ENCODE data around the gene CENPM. TPM values are rescaled to one million over a fixed set of nuclear protein-coding genes. Genes with fewer than 3 reads are reported as not detected.

Gene CENPM
- total RNA-seq, 1 donor from 2014 or later, result 82.0 TPM

GRCh38 chr22:41976070-41976901 lies 29.3 kb upstream of the CENPM start:
- peak overlapping the region; percentile 3 for H3K27ac Mint-ChIP-seq
- H3K4me3 Mint-ChIP-seq, result peak overlapping the region; percentile 70
- intact Hi-C loops (cut with micrococcal nuclease), result loop anchor here (2.0 kb wide), 2 partner anchors 95 to 103 kb away; partner anchors contain the start of genes NAGA and SMDT1
- H3K36me3 Mint-ChIP-seq (ENCODE audit: low read depth), result no peaks in the 10 kb centered on the region
- H3K27me3 Mint-ChIP-seq (ENCODE audit: insufficient read depth), result peaks cover 32% of the 10 kb centered on the region
- DNase-seq (ENCODE audit: low spot score), result peak; percentile 62
- no peaks in the 10 kb centered on the region for H3K9me3 Mint-ChIP-seq
- H3K4me1 Mint-ChIP-seq (ENCODE audit: low read depth), result peaks cover 21% of the 10 kb centered on the region

- DNase-seq (ENCODE audit: low spot score), result no peak
- Mint-ChIP-seq H3K9me3 (no peaks in the 10 kb centered on the region), H3K36me3 (ENCODE audit: low read depth) (no peaks in the 10 kb centered on the region), H3K27ac (peak overlapping the region; percentile 8), H3K27me3 (ENCODE audit: insufficient read depth) (peaks cover 32% of the 10 kb centered on the region), H3K4me3 (peak overlapping the region; percentile 70), H3K4me1 (ENCODE audit: low read depth) (peaks cover 21% of the 10 kb centered on the region)
- intact Hi-C loops (cut with micrococcal nuclease), result loop anchor here (1.0 to 2.0 kb wide), 3 partner anchors 23 to 103 kb away; partner anchors contain the start of genes NAGA, SMDT1 and WBP2NL
These were observed 28.5 kb upstream of the CENPM start for GRCh38 chr22:41975299-41976069.

GRCh38 chr22:41974691-41975290 lies 27.8 kb upstream of the CENPM start:
- Mint-ChIP-seq H3K27ac (peak overlapping the region; percentile 8), H3K27me3 (ENCODE audit: insufficient read depth) (peaks cover 32% of the 10 kb centered on the region), H3K36me3 (ENCODE audit: low read depth) (no peaks in the 10 kb centered on the region), H3K4me1 (ENCODE audit: low read depth) (peaks cover 21% of the 10 kb centered on the region), H3K9me3 (no peaks in the 10 kb centered on the region), H3K4me3 (no peak overlapping the region)
- intact Hi-C loops (cut with micrococcal nuclease), result loop anchor here (1.0 kb wide), 1 partner anchor 24 kb away; the partner anchor contains the start of gene WBP2NL
- no peak for DNase-seq (ENCODE audit: low spot score)

- Mint-ChIP-seq H3K27ac (no peak overlapping the region), H3K4me3 (no peak overlapping the region), H3K36me3 (ENCODE audit: low read depth) (no peaks in the 10 kb centered on the region), H3K27me3 (ENCODE audit: insufficient read depth) (peaks cover 20% of the 10 kb centered on the region), H3K9me3 (no peaks in the 10 kb centered on the region), H3K4me1 (ENCODE audit: low read depth) (peaks cover 13% of the 10 kb centered on the region)
- intact Hi-C loops (cut with micrococcal nuclease), result no loop called here
- DNase-seq (ENCODE audit: low spot score), result no peak
These were observed 24.5 kb upstream of the CENPM start for GRCh38 chr22:41971431-41971830.

GRCh38 chr22:41970601-41971000 lies 23.6 kb upstream of the CENPM start:
- H3K4me1 Mint-ChIP-seq (ENCODE audit: low read depth), result peaks cover 8% of the 10 kb centered on the region
- intact Hi-C loops (cut with micrococcal nuclease), result no loop called here
- no peak overlapping the region for H3K4me3 Mint-ChIP-seq
- H3K27me3 Mint-ChIP-seq (ENCODE audit: insufficient read depth), result peaks cover 14% of the 10 kb centered on the region
- H3K9me3 Mint-ChIP-seq, result no peaks in the 10 kb centered on the region
- H3K27ac Mint-ChIP-seq, result no peak overlapping the region
- DNase-seq (ENCODE audit: low spot score), result no peak
- no peaks in the 10 kb centered on the region for H3K36me3 Mint-ChIP-seq (ENCODE audit: low read depth)

GRCh38 chr22:41969110-41969646 lies 22.2 kb upstream of the CENPM start, which contains the start of gene SEPTIN3:
TSS of gene SEPTIN3 (plus strand) at chr22:41969443. CDS start at chr22:41971493, 2,050 bp downstream.
- Mint-ChIP-seq H3K9me3 (no peaks in the 10 kb centered on the region), H3K4me3 (no peak within 1 kb of the TSS), H3K4me1 (ENCODE audit: low read depth) (peaks cover 8% of the 10 kb centered on the region), H3K27me3 (ENCODE audit: insufficient read depth) (peaks cover 5% of the 10 kb centered on the region), H3K27ac (no peak within 1 kb of the TSS), H3K36me3 (ENCODE audit: low read depth) (no peaks in the 10 kb centered on the region)
- intact Hi-C loops (cut with micrococcal nuclease), result no loop called here
- no peak for DNase-seq (ENCODE audit: low spot score)

- DNase-seq (ENCODE audit: low spot score), result no peak
- H3K4me1 Mint-ChIP-seq (ENCODE audit: low read depth), result peaks cover 8% of the 10 kb centered on the region
- H3K36me3 Mint-ChIP-seq (ENCODE audit: low read depth), result no peaks in the 10 kb centered on the region
- no peak overlapping the region for H3K4me3 Mint-ChIP-seq
- no peak overlapping the region for H3K27ac Mint-ChIP-seq
- peaks cover 5% of the 10 kb centered on the region for H3K27me3 Mint-ChIP-seq (ENCODE audit: insufficient read depth)
- H3K9me3 Mint-ChIP-seq, result no peaks in the 10 kb centered on the region
- intact Hi-C loops (cut with micrococcal nuclease), result no loop called here
These were observed 21.6 kb upstream of the CENPM start for GRCh38 chr22:41968601-41969000.

- Mint-ChIP-seq H3K36me3 (ENCODE audit: low read depth) (no peaks in the 10 kb centered on the region), H3K27me3 (ENCODE audit: insufficient read depth) (no peaks in the 10 kb centered on the region), H3K4me1 (ENCODE audit: low read depth) (peaks cover 8% of the 10 kb centered on the region), H3K4me3 (no peak overlapping the region), H3K27ac (no peak overlapping the region), H3K9me3 (no peaks in the 10 kb centered on the region)
- intact Hi-C loops (cut with micrococcal nuclease), result loop anchor here (1.0 to 2.0 kb wide), 9 partner anchors 104 to 586 kb away; partner anchors contain the start of genes NAGA, SERHL2 and SMDT1
- DNase-seq (ENCODE audit: low spot score), result peak; percentile 37
These were observed 19.8 kb upstream of the CENPM start for GRCh38 chr22:41966607-41967240.

- H3K27ac Mint-ChIP-seq, result no peak overlapping the region
- H3K9me3 Mint-ChIP-seq, result no peaks in the 10 kb centered on the region
- H3K4me3 Mint-ChIP-seq, result no peak overlapping the region
- peaks cover 2% of the 10 kb centered on the region for H3K27me3 Mint-ChIP-seq (ENCODE audit: insufficient read depth)
- intact Hi-C loops (cut with micrococcal nuclease), result loop anchor here (1.0 to 2.0 kb wide), 9 partner anchors 104 to 587 kb away; partner anchors contain the start of genes NAGA, SERHL2 and SMDT1
- H3K36me3 Mint-ChIP-seq (ENCODE audit: low read depth), result no peaks in the 10 kb centered on the region
- no peak for DNase-seq (ENCODE audit: low spot score)
- H3K4me1 Mint-ChIP-seq (ENCODE audit: low read depth), result peaks cover 8% of the 10 kb centered on the region
These were observed 19.3 kb upstream of the CENPM start for GRCh38 chr22:41966225-41966606.

- no peaks in the 10 kb centered on the region for H3K9me3 Mint-ChIP-seq
- intact Hi-C loops (cut with micrococcal nuclease), result no loop called here
- DNase-seq (ENCODE audit: low spot score), result no peak
These were observed 17.1 kb upstream of the CENPM start for GRCh38 chr22:41964112-41964491.

GRCh38 chr22:41963453-41964111 lies 16.6 kb upstream of the CENPM start:
- Mint-ChIP-seq H3K4me1 (ENCODE audit: low read depth) (peaks cover 8% of the 10 kb centered on the region), H3K9me3 (no peaks in the 10 kb centered on the region), H3K27me3 (ENCODE audit: insufficient read depth) (peaks cover 2% of the 10 kb centered on the region), H3K4me3 (no peak overlapping the region), H3K36me3 (ENCODE audit: low read depth) (no peaks in the 10 kb centered on the region), H3K27ac (no peak overlapping the region)
- intact Hi-C loops (cut with micrococcal nuclease), result no loop called here
- DNase-seq (ENCODE audit: low spot score), result no peak

More at GRCh38 chr22:41964112-41964491, 17.1 kb upstream of the CENPM start:
- Mint-ChIP-seq H3K27ac (no peak overlapping the region), H3K4me1 (ENCODE audit: low read depth) (peaks cover 8% of the 10 kb centered on the region), H3K36me3 (ENCODE audit: low read depth) (no peaks in the 10 kb centered on the region), H3K27me3 (ENCODE audit: insufficient read depth) (peaks cover 2% of the 10 kb centered on the region), H3K4me3 (no peak overlapping the region)
